ENCODE data around the gene TMEM106A. TPM values are rescaled to one million over a fixed set of nuclear protein-coding genes. Genes with fewer than 3 reads are reported as not detected.
A peak's percentile ranks its signal among the peaks of the same experiment; 100 is the strongest.
"Not testable (repeated sequence)": the region's sequence is repeated elsewhere in the genome, so short reads cannot be mapped to it uniquely, and the experiment has no call there.

The TMEM106A gene, protein sequence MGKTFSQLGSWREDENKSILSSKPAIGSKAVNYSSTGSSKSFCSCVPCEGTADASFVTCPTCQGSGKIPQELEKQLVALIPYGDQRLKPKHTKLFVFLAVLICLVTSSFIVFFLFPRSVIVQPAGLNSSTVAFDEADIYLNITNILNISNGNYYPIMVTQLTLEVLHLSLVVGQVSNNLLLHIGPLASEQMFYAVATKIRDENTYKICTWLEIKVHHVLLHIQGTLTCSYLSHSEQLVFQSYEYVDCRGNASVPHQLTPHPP
- total RNA-seq: 10 to 100 TPM in 3 of 4 donors, 1 to 10 TPM in 1; 5.1 to 28.5 (median 11.9) TPM

DNA sequence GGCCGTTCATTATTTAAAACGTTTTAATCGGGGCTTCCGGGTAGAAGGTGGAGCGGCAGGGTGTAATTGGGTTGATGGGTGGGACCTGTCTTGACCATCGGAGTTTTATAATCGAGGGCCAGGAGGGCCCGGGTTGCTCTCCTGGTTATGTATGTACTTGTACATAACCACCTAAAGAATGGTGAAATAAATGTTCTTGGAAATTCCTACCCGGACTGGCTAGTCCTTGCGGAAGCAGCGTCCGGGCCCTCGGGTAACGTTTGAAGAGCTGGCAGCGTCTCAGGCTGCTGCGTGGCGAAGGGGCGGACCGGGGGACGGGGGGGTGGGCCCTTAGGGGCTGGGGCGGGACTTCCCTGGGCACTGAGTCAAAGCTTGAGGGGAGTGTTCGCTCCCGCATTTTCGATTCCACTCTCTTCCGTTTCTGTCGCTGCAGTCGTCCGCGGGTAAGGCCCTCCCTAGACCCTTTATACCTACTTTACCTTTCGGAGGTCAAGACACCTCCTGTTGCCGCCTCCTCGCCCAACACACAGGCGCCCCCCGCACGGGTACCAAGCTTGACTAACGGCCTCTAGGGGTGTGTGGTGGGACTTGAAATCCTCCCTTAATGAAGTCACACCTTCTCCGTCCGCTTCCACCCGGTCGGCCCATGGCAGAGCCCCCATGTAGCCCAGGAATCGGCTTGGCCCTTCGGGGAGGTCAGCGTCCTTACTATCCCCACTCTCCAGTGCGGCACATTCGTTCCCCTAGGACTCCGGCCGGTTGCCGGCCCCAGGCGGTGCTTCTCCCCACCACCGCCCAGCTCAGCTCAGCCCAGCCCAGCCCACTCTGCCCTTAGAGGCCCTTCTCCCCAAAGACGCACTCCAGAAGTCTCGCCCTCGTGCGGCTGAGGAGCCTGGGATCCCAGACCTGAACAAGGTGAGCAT, at the start of gene TMEM106A:
TMEM106A (plus strand) TSS at position 396 of the 923 bp plus-strand sequence. CDS start 1,167 bp downstream, outside the sequence.
- H3K4me1 ChIP-seq: peaks cover 0 to 27% (median 11%) of the 10 kb centered on the region in 4 donors
- peak within 1 kb of the TSS; percentile 29 to 84 (median 81) for H3K27ac ChIP-seq

GRCh38 chr17:43165971-43166370, 45.7 kb upstream of the TMEM106A start:
- peaks cover 0 to 16% (median 11%) of the 10 kb centered on the region in 4 donors for H3K4me1 ChIP-seq
- not testable (repeated sequence) for H3K27ac ChIP-seq; H3K36me3 ChIP-seq; H3K4me3 ChIP-seq; H3K9me3 ChIP-seq; H3K27me3 ChIP-seq; DNase-seq (ENCODE audit: low spot score in 2 of 2)

More for the DNA sequence above, at the start of gene TMEM106A:
- Histone ChIP-seq H3K27me3 (no peaks in the 10 kb centered on the region), H3K4me3 (peak within 1 kb of the TSS; percentile 36 to 74 (median 62)), H3K9me3 (no peaks in the 10 kb centered on the region), H3K36me3 (peaks cover 0 to 62% (median 0%) of the 10 kb centered on the region in 3 donors)
- DNase-seq (ENCODE audit: low spot score in 2 of 2): peak; percentile 51 to 68
- TF ChIP-seq EP300 (IDR thresholded peaks at IDR 0.05) (peak in 1 of 2 donors; percentile 71), POLR2A (IDR thresholded peaks at IDR 0.05) (peak in 1 of 2 donors; percentile 30)
- TF ChIP-seq, protein P1, sequence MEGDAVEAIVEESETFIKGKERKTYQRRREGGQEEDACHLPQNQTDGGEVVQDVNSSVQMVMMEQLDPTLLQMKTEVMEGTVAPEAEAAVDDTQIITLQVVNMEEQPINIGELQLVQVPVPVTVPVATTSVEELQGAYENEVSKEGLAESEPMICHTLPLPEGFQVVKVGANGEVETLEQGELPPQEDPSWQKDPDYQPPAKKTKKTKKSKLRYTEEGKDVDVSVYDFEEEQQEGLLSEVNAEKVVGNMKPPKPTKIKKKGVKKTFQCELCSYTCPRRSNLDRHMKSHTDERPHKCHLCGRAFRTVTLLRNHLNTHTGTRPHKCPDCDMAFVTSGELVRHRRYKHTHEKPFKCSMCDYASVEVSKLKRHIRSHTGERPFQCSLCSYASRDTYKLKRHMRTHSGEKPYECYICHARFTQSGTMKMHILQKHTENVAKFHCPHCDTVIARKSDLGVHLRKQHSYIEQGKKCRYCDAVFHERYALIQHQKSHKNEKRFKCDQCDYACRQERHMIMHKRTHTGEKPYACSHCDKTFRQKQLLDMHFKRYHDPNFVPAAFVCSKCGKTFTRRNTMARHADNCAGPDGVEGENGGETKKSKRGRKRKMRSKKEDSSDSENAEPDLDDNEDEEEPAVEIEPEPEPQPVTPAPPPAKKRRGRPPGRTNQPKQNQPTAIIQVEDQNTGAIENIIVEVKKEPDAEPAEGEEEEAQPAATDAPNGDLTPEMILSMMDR (IDR thresholded peaks at IDR 0.05): peak; percentile 11 to 56 (median 28)
- 0 to 1% methylated on average over 48 to 54 of the region's 54 CpGs for WGBS, 2 donors

- Histone ChIP-seq H3K4me1 (peaks cover 0 to 47% (median 36%) of the 10 kb centered on the region in 4 donors), H3K4me3 (peak overlapping the region; percentile 63 to 73 (median 66)), H3K9me3 (no peaks in the 10 kb centered on the region), H3K27ac (peak overlapping the region; percentile 92 to 99 (median 96)), H3K27me3 (no peaks in the 10 kb centered on the region), H3K36me3 (peaks cover 0 to 10% (median 0%) of the 10 kb centered on the region in 3 donors)
- DNase-seq (ENCODE audit: low spot score in 2 of 2): no peak
- WGBS, 2 donors: 1 to 3% methylated on average over 26 to 29 of the region's 29 CpGs
- TF ChIP-seq, protein P1 (IDR thresholded peaks at IDR 0.05): no peak
- TF ChIP-seq POLR2A (IDR thresholded peaks at IDR 0.05): no peak
- TF ChIP-seq EP300 (IDR thresholded peaks at IDR 0.05): no peak
Measured at GRCh38 chr17:43169561-43170139, 42.0 kb upstream of the TMEM106A start.

DNA sequence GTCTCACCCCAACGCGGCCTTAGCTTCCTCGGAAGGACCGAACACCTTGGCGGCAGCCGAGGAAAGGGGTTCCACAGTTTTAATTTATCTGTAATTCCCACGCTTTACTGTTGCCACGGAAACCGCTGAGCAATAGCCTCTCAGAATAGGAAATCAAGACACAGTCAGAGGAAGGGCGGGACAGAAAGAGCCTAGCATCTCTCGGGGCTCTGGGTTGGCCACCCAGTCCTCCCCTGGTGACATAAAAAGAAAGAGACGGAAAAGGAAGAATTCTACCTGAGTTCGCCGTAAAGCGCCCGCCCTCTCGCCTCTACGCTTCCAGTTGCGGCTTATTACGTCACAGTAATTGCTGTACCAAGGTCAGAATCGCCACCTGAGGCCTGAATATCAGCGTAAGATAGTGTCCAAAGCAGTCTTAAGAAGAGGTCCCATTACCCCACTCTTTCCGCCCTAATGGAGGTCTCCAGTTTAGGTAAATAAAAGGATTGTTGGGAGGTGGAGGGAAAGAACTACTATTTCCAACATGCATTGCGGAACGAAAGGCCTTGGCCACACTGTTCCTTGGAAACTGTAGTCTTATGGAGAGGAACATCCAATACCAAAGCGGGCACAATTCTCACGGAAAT, 41.4 kb upstream of the TMEM106A start:
- TF ChIP-seq, protein P1 (IDR thresholded peaks at IDR 0.05): peak in 1 of 5 experiments; percentile 0
- TF ChIP-seq EP300 (IDR thresholded peaks at IDR 0.05): peak; percentile 52 to 85
- TF ChIP-seq POLR2A (IDR thresholded peaks at IDR 0.05): peak; percentile 49 to 70
- Histone ChIP-seq H3K27ac (peak overlapping the region; percentile 92 to 99 (median 96)), H3K9me3 (no peaks in the 10 kb centered on the region), H3K4me3 (peak overlapping the region; percentile 63 to 73 (median 66)), H3K27me3 (no peaks in the 10 kb centered on the region), H3K4me1 (peaks cover 0 to 53% (median 41%) of the 10 kb centered on the region in 4 donors), H3K36me3 (peaks cover 0 to 10% (median 0%) of the 10 kb centered on the region in 3 donors)
- 0% methylated on average over 27 of the region's 27 CpGs for WGBS, 2 donors
- DNase-seq (ENCODE audit: low spot score in 2 of 2): peak; percentile 82 to 89

Data from tibial nerve (tissue), 4 donors.